Measurements from ENCODE around the gene CHRNB2. TPM values are rescaled to one million over a fixed set of nuclear protein-coding genes. Genes with fewer than 3 reads are reported as not detected.

CHRNB2 gene
- total RNA-seq, 4 donors from 2014 or later, result not detected

DNA sequence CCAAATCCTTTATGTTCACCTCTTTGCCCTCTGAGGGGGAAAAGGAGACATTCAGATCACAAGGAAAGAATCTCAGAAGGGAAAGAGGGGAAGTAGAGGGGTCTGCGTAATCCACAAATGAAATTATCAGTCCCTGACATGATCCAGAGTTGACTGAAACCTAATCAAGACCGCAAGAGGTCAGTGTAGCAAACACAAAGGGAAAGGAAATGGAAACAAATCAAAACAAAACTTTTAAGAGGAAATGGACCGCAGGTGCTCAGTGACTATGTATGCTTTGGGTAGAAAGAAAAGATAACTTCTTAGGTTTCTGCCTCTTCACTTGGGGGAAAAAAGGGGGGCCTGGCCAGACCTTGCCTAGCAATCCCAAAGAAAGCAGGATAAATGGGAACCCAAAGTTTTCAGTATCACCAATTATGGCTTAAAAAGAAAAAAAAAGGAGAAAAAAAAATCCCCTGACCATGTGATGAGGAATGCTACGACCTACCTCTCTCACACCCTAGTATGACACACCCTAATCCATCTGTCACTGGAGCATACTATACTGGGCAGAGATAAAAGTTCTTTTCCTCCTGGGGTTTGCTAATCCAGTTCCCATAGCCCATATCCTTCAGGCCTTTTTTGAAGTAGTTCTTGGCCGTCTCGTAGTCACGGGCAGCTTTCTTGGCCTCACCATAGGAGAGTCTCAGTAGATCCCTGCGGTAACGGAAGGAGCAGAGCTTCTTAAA lies 16.9 kb downstream of the CHRNB2 start:
- DNase-seq (no peak), ATAC-seq (no peak)
- no peak for TF ChIP-seq POLR2A (IDR thresholded peaks at IDR 0.05)
- TF ChIP-seq, protein P1, sequence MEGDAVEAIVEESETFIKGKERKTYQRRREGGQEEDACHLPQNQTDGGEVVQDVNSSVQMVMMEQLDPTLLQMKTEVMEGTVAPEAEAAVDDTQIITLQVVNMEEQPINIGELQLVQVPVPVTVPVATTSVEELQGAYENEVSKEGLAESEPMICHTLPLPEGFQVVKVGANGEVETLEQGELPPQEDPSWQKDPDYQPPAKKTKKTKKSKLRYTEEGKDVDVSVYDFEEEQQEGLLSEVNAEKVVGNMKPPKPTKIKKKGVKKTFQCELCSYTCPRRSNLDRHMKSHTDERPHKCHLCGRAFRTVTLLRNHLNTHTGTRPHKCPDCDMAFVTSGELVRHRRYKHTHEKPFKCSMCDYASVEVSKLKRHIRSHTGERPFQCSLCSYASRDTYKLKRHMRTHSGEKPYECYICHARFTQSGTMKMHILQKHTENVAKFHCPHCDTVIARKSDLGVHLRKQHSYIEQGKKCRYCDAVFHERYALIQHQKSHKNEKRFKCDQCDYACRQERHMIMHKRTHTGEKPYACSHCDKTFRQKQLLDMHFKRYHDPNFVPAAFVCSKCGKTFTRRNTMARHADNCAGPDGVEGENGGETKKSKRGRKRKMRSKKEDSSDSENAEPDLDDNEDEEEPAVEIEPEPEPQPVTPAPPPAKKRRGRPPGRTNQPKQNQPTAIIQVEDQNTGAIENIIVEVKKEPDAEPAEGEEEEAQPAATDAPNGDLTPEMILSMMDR (IDR thresholded peaks at IDR 0.05 in 4 of 5, conservative IDR thresholded peaks at IDR 0.05 in 1 of 5), result no peak
- no peaks in the 10 kb centered on the region for H3K9me3 ChIP-seq
- intact Hi-C loops (cut with DNase I; ENCODE audit: low total_unique reads), result no loop called here
- no peaks in the 10 kb centered on the region for H3K27me3 ChIP-seq
- no peaks in the 10 kb centered on the region for H3K4me1 ChIP-seq
- no peak overlapping the region for H3K4me3 ChIP-seq
- peaks cover 13 to 96% of the 10 kb centered on the region in 2 donors for H3K36me3 ChIP-seq
- in situ Hi-C loops (cut with MboI; ENCODE audit: low sequenced_read_pairs in 4 of 4), result no loop called here
- no peak overlapping the region for H3K27ac ChIP-seq

DNA sequence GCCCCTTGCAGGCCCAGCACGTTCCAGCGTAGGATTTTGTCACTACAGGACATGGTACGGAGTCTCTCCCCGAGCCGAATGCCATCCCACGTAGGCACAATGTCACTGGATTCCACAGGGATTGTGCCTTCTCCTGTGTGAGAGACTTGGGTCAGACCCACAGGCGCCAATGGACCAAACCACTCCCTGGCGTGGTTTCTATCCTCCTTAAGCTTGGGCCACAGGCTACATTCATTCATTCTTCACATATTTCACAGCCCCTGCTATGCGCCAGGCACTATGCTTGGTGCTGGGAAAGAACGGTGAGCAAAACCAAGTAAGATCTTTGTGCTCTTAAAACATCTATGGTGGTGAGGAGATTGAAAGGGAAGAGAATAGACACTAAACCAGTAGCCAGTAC lies 18.7 kb downstream of the CHRNB2 start:
- no peaks in the 10 kb centered on the region for H3K4me1 ChIP-seq
- H3K9me3 ChIP-seq, result no peaks in the 10 kb centered on the region
- peaks cover 15 to 100% of the 10 kb centered on the region in 2 donors for H3K36me3 ChIP-seq
- TF ChIP-seq, protein P1 (IDR thresholded peaks at IDR 0.05 in 4 of 5, conservative IDR thresholded peaks at IDR 0.05 in 1 of 5), result no peak
- TF ChIP-seq POLR2A (IDR thresholded peaks at IDR 0.05), result no peak
- intact Hi-C loops (cut with DNase I; ENCODE audit: low total_unique reads), result no loop called here
- in situ Hi-C loops (cut with MboI; ENCODE audit: low sequenced_read_pairs in 4 of 4), result no loop called here
- DNase-seq, result no peak
- ATAC-seq, result no peak
- H3K27ac ChIP-seq, result no peak overlapping the region
- H3K27me3 ChIP-seq, result no peaks in the 10 kb centered on the region
- no peak overlapping the region for H3K4me3 ChIP-seq

DNA sequence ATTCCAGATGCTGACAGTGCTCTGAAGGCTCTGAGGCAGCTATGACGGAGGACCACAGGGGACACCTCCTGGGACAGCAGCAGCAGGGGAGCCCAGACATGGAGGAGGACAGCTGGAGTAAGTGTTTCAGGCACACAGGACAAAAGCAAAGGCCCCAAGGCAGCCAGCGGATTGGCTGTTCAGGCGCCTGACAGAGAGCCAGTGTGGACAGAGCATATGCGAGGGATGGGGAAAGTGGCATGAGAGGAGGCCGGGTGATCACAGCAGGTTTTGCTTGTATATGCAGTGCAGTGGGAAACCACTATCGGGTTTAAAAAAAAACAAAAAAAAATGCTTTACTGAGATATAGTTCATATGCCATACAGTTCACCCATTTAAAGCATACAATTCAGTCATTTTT lies 19.1 kb downstream of the CHRNB2 start:
- Histone ChIP-seq H3K4me3 (no peak overlapping the region), H3K36me3 (peaks cover 15 to 100% of the 10 kb centered on the region in 2 donors), H3K9me3 (no peaks in the 10 kb centered on the region), H3K4me1 (no peaks in the 10 kb centered on the region), H3K27me3 (no peaks in the 10 kb centered on the region), H3K27ac (no peak overlapping the region)
- in situ Hi-C loops (cut with MboI; ENCODE audit: low sequenced_read_pairs in 4 of 4), result no loop called here
- intact Hi-C loops (cut with DNase I; ENCODE audit: low total_unique reads), result no loop called here
- no peak for TF ChIP-seq POLR2A (IDR thresholded peaks at IDR 0.05)
- TF ChIP-seq, protein P1 (IDR thresholded peaks at IDR 0.05 in 4 of 5, conservative IDR thresholded peaks at IDR 0.05 in 1 of 5), result no peak
- DNase-seq (no peak), ATAC-seq (no peak)

DNA sequence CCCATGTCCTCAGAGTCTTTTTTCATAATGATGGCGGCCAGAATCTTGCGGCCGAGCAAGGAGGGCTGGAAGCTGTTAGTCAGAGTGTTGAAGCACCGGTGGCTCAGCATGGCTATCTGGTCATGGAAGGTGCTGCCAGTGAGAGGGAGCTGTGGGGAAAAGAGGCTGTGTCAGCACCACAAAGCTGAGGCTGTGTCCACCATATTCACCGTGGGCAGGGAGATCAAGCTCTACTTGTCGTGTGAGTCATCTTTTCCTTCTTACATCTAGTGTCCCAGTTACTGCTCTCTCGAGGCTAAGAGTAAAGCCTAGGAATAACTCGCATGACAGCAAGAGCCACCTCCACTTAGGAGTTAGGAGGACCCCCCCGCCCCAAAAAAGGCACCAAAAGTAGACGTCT lies 22.2 kb downstream of the CHRNB2 start:
- no peak overlapping the region for H3K4me3 ChIP-seq
- ATAC-seq (no peak), DNase-seq (no peak)
- no peaks in the 10 kb centered on the region for H3K4me1 ChIP-seq
- in situ Hi-C loops (cut with MboI; ENCODE audit: low sequenced_read_pairs in 4 of 4), result no loop called here
- H3K27me3 ChIP-seq, result no peaks in the 10 kb centered on the region
- H3K9me3 ChIP-seq, result no peaks in the 10 kb centered on the region
- peaks cover 12 to 97% of the 10 kb centered on the region in 2 donors for H3K36me3 ChIP-seq
- H3K27ac ChIP-seq, result no peak overlapping the region
- intact Hi-C loops (cut with DNase I; ENCODE audit: low total_unique reads), result no loop called here
- TF ChIP-seq POLR2A (IDR thresholded peaks at IDR 0.05), result no peak
- TF ChIP-seq, protein P1 (IDR thresholded peaks at IDR 0.05 in 4 of 5, conservative IDR thresholded peaks at IDR 0.05 in 1 of 5), result no peak

DNA sequence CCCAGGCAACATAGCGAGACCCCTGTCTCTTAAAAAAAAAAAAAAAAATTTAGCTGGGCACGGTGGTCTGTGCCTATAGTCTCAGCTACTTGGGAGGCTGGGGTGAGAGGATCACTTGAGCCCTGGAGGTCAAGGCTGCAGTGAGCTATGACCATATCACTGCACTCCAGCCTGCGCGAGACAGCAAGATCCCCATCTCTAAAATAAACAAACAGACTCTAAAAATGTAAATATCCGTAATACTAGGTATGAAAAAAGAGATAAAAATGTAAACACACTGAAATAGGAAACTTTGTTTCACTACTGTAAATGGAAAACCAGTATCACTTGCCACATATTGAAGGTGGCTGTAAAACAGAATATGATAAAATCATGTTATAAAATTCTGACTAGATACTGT lies 23.2 kb downstream of the CHRNB2 start:
- Histone ChIP-seq H3K4me1 (no peaks in the 10 kb centered on the region), H3K4me3 (no peak overlapping the region), H3K9me3 (no peaks in the 10 kb centered on the region), H3K27ac (no peak overlapping the region), H3K36me3 (peaks cover 14 to 97% of the 10 kb centered on the region in 2 donors), H3K27me3 (no peaks in the 10 kb centered on the region)
- intact Hi-C loops (cut with DNase I; ENCODE audit: low total_unique reads), result no loop called here
- no peak for ATAC-seq
- in situ Hi-C loops (cut with MboI; ENCODE audit: low sequenced_read_pairs in 4 of 4), result no loop called here
- TF ChIP-seq POLR2A (IDR thresholded peaks at IDR 0.05), result no peak
- TF ChIP-seq, protein P1 (IDR thresholded peaks at IDR 0.05 in 4 of 5, conservative IDR thresholded peaks at IDR 0.05 in 1 of 5), result no peak
- DNase-seq, result no peak

All from gastrocnemius medialis (tissue), 4 donors.